HG03342 (cell line): Measurements from ENCODE around the gene LRRFIP1.

Experiments used
- ATAC-seq: cut with Tn5 transposase; IDR thresholded peaks from one replicate; pipeline ENCODE4 v1.9.1; 2021; ENCODE audit warnings: mild to moderate bottlenecking, moderate library complexity; ENCODE audit not compliant: unreplicated experiment

The LRRFIP1 gene

DNA sequence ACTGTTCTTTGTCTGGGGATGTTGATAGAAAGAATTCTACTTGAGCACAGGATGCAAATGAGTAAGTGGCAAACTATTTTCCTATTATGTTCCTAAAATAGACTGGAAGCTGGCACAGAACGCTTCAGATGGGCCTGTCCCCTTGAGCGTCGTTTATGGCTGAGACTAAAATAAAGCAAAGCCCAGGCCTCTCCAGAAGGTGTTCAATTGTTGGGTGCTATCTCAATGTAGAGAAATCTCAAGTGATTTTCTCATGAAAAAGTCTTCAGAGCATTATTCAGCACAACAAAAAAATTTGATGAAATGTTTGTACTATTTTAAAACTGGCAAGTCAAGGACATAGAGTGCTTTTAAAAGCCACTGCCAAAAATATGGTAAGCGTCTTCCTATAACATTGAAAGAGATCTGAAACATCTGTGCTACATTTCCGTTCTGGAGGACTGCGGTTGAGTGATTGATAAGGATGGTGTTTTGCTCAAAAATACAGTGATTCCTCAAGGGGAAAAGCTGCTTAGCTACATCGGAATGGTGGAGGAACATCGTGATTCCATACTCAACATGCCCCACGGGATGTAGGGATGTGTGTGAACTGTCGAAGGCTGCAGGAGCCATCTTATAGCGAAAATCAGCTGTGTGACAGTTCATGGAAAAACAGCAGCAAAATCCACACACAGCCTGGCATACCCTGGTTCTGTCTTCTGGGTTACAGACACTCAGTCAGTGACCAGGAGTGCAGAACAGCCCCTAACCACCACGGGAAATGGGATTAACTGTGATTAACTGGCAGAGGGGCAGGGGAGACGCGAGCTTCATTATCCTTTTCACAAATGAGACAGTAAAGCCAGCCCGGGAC, 10.4 kb upstream of the LRRFIP1 start:
- ATAC-seq: no peak

DNA sequence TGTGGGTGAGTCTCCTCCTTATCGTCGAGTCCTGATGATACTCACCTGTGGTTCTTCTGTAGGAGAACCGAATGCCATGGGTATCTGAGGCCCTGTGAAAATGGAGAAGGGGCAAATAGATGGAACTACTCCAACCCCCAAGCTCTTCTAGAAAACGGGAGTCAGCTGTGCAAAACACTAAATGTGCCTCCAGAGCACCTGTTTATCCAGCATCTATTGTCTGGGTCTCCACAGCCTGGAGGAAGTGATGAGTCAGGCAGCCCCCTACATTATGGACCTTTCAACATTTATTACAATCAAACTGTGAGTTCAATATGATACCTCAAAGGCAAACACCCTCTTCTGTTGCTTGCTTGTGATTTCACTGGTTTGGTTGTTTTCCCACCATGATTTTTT, 9.8 kb upstream of the LRRFIP1 start:
- no peak for ATAC-seq

DNA sequence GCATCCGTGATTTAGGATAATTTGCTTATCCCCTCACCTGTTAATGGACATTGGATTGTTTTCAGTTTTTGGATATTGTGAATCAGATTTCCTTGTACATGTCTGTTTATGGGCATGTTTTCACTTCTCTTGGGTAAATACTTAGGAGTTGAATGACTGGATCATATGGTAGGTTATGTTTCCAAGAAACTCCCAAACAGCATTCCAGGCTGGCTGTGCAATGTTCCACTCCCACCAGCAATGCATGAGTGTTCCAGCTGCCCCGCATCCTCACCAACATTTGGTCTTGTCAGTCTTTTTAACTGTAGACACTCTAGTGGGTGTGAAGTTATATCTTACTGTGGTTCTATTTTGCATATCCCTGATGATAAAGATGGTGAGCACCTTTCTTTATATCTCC, 8.9 kb upstream of the LRRFIP1 start:
- ATAC-seq: no peak

DNA sequence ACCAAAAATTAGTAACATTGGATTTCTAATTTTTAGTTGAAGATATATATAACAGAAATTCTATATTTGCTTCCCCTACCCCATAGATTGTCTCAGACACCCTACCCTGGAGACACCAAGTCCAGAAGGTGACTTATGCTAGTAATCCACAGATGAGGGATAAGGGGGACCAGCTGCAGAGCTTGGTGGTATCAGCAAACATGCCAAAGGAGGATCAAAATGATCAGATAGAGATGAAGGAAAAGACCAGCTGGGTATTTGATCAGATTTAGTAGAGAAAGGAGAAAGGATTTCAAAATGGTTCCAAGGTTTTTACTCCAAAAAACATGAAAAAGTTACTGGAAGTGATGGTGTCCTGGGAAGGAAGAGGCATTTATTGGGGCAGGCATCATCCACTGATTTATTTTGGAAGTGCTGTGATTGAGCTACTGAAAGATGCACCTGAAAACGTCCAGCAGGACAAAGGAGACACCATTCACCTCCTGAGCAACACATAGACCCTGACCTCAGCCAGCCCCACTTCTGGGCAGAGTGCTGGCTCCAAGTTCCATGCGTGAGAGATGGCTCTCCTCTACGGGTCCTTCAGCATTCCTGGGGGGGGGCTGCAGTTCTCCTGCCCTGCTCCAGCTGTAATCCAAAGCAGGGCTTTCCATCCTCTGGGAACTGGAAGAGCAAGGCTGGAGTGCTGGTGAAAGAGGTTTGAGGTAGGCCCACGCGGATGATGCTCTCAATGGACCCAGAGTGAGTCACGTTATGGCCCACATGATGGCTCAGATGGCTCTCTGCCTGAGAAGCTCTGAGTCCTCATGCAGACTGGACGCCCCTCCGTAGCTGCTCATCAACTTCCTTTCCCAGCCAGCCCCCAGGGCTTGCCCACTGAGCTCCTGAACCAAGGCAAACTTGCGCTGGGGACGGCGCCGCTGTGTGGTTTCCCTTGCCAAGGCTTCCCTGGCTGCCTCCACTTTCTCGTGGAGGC, 3.7 kb upstream of the LRRFIP1 start:
- ATAC-seq: no peak

DNA sequence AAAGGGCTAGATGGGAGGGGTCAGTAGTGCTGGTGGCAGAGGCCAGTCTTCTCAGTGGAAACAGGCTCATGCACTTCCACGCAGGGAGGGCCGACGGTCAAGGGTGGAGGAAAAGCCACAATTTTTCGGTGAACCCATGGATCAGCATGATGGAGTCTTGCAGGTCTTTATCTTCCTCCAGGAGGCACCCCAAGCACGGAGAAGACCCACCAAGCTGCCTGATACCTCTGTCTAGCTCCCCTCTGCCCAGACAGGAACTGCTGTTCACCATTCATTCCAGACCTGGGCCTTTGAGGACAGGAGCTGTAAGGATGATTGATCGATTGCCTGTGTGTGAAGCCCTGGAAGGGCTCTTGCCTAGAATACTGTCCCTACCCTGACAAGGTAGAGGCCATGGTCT, 2.8 kb upstream of the LRRFIP1 start:
- no peak for ATAC-seq

DNA sequence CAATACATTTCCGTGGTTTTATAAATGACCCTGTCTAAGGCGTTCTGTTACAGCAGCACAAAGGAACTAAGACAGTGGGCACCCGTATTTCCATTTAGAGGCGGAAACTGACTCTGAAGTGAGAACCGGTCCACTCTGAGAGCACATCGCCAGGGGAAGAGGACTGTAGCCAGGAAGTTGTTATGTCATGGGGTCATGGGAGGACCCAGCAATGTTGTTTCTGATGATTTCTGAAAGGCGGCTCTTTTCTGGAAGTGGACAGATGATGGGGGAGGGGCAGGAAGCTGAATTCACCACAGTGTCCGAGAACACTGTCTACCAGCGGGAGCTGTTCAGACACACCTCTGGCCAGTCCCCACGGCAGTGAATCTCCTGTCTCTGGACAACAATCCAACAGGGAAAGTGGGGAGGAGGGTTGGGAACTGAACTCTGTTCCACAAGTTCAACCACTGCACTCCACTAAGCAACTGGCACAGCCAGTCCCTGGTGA, 2.1 kb upstream of the LRRFIP1 start:
- ATAC-seq: no peak

DNA sequence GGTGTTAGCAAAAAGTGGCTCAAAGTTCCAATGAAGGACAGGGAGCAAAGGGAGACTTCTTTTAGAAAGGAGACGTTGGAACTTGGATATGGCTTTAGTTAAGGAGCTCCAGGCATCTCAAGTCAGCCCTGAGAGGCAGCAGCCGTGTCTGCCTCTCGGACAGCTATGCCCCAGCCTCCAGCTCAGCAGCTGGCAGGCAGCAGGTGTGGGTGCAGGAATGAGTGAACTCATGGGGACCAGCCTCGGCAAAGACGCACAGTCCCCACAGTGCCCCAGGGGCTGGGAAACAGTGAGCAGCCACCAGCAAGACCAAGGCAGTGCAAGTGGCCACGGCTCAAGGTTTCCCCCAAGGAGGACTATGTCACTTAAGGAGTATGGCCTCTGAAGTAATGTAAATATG, 1.6 kb upstream of the LRRFIP1 start:
- no peak for ATAC-seq

DNA sequence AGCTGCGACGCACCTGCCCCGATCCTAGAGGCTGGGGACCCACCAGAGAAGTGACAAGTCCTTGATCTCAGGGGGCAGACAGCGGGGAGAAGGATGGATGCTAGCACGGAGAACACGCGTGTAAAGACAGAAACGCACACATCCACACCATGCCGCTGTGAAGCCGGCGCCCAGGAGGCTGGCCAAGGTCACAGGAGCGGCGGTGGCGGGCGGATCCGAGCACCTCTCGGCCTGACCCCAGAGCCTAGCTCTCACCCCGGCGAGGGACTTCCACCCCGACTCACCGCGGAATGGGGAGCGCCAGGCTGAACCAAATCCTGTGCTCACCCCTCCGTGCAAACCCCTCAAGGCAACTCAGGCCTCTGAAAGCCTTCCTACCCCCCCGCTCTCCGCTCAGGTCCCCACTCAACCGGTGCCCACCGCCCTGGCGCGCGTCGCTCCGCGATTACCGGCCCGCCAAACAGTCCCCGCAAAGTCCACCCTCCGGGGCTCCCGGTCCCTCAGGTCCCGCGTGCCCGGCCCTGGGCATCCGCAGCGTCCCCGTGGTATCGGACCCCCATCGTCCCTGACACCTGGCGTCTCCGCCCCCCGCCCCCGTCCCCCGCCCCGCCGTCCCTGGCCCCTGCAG, 460 bp upstream of the LRRFIP1 start:
- ATAC-seq: no peak

DNA sequence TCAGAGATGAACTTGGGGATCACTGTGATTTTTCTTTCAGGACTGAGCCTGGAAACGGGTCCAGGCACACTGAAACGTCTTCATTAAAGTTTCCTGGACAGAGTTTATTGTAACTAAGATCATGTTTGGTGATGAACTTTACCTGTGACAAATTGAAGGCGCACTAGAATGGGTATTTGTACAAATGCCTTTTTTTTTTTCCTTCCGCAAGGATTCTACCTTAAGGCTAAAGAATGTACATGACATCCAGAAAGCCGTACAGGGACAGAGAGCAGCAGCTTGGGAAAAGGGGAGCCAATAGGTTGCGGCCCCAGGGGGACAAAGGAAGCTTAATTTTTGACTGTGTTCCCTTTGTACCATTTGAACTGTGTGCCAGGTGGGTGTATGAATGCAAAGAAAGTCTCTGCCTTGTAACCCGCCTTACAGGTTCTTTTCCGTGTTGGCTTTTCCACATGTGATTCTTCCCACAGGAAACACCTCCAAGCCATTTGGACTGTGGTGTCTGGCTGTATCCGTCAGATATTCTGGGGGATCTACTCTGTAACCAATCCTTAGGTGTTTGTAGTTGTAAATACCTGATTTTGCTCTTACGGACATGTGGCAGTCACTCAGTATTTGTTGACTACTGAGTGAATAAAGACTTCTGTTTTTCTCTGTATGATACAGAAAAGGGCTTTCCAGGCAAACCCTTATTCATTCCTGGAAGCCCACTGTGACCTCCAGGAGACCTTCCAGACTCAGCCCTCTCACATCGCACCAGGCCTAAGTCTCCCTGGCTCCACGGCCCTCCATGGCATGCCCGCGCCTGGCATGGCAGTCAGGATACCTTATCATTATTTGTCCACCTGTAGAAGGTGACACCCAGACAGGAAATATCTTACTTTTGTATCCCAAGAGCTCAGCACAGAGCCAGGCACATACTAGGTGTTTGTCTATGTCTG, 1.1 kb downstream of the LRRFIP1 start:
- no peak for ATAC-seq

DNA sequence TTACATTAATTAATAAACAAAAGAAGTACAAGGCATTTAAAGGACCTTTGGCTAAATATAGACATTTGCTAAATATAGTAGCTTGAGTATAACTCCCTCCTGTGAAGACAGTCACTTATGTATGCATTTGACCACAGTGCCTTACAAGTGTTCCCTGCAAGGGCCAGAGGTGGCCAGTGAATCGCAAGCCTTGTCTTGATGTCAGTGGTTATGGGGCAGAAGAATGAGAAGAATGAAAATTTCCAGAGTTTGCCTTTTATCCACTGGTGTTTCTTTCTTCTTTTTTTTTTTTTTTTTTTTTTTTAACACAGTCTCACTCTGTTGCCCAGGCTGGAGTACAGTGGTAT, 1.8 kb downstream of the LRRFIP1 start:
- no peak for ATAC-seq

DNA sequence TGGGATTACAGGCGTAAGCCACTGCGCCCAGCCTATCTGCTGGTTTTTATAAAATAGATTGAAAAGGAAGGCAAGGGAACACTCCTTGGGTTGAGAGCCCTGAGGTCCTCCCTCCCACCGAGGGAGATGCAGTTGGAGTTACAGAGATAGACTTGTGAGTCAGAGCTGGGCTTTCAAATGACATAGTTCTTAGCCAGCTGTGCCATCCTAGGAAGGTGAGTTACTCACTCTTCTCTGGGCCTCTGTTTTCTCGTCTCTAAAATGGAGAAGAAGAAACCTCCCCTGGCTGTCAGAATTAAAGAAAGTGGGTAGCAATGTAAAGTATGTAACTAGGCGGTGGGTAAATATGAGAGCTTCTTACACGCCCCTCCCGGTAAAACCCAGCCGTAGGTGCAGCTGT, 2.4 kb downstream of the LRRFIP1 start:
- no peak for ATAC-seq

DNA sequence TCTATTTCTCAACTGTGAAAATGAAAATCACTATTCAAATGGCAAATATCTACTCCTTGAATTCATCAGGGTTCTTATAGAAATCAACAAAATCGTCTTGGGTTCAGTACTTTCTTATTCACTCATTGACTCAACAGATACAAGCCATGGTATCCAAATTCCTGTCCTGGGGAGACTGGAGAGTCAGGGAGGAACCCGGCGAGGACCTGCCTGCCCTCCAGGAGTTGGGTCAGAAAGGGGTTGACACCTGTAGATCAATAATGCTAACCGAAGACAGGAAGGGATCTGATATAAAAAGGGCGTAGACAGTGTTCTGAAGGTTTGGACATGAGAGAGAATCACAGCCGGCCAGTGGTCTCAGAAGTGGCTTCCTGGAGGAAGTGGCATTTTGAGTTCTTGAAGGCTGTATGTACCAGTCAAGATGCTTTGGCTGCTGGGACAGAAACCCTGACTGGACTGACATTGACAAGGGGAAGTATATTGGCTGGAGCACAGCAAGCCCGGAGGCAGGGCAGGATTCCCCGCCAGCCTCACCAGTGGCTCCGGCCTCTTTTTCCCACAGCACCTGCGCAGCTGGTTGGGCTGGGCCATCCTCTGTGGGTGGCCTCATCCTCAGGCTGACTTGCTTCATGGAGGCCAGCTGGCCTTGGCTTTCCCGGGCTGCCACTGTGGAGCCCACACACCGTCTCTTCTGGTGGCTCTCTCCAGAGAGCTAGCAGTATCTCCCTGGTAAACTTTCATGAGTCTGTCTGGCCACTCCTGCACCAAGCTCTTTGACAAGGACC, 3.0 kb downstream of the LRRFIP1 start:
- ATAC-seq: no peak

DNA sequence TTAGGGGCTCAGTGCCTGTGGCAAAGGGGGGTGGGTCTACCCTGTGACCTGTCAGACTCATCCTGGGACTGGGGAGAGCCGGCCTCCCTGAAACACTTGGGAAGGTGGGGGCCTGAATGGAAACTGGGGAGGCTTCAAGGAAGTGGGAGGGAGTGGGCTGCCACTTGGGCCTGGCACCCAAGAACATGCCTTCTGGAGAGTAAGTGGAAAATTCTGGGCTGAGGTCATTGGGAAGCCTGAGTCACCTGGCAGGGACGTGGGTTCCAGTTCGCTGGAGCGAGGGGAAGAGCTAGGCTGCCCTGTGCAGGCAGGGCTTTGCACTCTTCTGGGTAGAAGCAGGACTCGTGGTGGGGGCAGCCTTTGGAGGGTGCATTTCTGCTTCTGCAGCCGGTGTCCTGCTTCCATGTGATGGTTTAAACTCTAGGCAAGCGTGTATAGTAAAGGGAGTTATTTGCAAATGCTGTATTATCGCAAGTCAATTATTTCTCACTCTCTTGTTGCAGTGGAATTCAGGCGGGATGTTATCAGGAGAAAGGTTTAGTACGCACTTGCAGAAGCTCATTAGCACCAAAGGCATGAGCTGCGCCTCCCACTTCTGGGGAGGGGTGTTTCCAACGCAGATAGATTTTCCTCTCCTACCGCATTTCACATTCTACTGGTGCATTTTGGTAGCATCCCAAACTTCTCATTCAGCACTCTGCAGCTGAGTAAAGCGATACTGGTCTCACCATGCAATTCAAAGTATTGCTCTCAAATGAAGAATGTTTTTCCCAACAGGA, 3.8 kb downstream of the LRRFIP1 start:
- no peak for ATAC-seq

DNA sequence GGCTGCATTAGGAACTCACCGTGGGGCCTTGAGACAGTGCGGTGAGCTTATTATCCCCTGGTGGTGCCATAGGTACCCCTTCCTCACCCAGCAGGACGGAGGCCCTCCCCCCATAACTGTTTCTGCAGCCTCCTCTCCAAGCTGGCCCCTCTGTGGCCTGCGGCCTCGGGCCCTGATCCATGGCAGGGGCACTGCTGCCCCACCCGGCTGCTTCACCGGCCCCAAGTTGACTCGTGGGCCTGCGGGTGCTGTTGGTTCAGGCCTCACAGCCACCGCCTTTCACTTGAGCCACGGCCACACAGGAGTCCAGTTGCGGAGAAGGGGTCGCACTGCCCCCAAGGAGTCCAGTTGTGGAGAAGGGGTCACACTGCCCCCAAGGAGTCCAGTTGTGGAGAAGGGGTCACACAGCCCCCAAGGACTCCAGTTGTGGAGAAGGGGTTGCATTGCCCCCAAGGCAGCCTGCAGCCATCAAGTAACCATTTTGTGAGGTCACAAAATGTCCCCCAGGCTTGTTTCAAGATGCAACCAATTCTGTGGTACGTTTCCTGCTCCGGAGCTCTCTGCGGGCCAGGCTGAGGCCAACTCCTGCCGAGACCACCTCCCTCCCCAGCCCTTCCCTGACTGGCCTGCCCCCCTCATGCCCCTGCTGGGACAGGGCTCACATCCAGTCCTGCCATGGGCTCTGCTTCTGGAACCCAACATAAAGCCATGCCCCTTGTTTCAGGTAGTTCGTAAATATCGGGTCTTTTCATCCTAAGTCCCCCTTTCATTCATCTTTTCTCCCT, 4.6 kb downstream of the LRRFIP1 start:
- no peak for ATAC-seq

DNA sequence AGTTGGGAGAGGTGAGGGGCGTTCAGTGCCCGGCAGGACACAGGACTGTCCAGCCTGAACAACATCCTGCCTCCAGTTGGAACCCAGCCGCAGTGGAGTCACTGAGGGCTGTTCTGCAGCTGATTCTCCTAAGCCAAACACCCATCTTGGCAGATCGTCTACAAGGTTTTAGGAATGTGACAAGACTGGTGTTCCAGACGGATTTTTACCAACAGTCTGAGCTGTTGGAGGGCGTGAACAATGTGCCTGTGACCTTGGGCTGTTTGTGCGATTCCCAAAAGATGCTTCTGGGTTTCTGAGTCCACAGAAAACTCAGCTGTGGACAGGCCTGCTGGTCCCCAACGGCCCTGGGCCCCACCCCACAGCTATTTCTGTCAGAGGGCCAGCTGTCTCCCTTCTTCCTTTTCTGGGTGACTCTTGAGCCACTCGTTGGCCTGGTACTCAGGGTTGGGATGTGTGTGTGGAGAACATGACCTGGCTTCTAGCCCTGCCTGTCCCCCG, 5.7 kb downstream of the LRRFIP1 start:
- no peak for ATAC-seq

DNA sequence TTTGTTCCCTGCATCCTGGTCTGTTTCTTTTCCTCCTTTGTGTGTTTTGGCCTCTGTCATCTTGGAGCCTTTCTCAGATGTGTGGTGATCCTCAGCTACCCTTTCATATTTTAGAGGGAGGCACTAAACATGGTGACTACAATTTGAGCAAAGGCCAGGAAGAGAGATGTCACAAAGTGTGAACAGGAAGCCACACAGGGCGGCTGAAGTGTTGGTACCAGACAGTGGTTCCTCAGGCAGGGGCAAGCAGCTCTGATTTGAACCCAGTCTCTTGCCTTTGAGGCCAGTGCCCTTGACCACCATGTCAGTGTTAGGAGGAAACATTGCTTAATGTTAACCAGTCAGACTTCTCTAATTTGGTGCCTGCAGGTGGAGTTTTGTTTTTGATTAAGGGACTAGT, 9.2 kb downstream of the LRRFIP1 start:
- ATAC-seq: no peak

DNA sequence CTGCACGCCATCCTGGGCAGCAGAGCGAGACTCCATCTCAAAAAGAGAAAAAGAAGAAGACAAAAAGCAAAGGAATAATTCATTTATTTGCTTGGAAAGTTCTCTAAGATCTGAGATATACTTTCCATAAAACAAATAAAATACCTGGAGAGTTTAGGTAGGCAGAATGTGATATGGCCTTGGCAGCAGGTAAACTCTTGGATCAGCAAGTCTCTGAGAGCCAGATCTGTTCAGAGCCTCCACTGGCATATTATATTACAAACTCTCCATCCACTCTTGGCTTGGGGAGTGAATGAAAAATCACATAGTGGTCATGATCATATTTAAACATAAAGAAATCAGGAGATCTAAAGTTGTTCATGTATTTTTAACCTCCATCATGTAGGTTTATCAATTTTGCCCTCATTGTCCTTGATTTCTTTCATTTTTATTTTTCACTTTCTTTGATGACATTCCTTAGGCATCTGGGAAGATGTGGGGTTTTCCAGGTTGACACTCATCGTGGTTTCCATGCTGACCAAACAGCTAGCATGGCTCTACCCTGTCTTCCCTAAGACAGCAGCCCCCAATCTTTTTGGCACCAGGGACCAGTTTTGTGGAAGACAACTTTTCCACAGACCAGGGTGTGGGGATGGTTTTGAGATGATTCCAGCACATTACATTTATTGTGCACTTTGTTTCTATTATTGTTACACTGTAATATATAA, 10.2 kb downstream of the LRRFIP1 start:
- no peak for ATAC-seq
